Common myeloid progenitor, CD34-positive (primary cell): ENCODE measurements around the gene MIA2.
"Not testable (repeated sequence)": the region's sequence is repeated elsewhere in the genome, so short reads cannot be mapped to it uniquely, and the experiment has no call there.

Source experiments
- CTCF ChIA-PET: fragments of 350-600 bp; sonication (Branson Sonifier 250); formaldehyde crosslinking; loops from one replicate; lab custom pipeline; 2021; ENCODE audit warnings: antibody characterized with exemption; lab: Charles Lee
- POLR2A ChIA-PET: fragments of 350-600 bp; sonication (Branson Sonifier 250); formaldehyde crosslinking; loops from one replicate; lab custom pipeline; 2021; ENCODE audit warnings: antibody characterized with exemption; lab: Charles Lee
- DNase-seq, 3 donors: peaks; one replicate each; pipeline versions ENCODE4 v3.0.0 to v3.0.0-alpha.2; 2013
- H3K27ac ChIP-seq, 2 experiments: 1 replicate in 1 of 2; 2 replicates in 1 of 2; pipeline ENCODE4 v1.7.0; 2013; ENCODE audit warnings: inconsistent platforms in 2 of 2, low read length in 2 of 2, mild to moderate bottlenecking in 2 of 2, low read depth in 1 of 2, moderate library complexity in 1 of 2; ENCODE audit not compliant: severe bottlenecking in 2 of 2, insufficient read depth in 1 of 2, poor library complexity in 1 of 2
- H3K27me3 ChIP-seq, 5 experiments: replicated peaks in 2 of 5; 1 replicate in 3 of 5; 2 replicates in 2 of 5; pipeline versions ENCODE4 v1.6.1 to v1.7.0; 2013; ENCODE audit warnings: low read length in 4 of 5, mild to moderate bottlenecking in 2 of 5, moderate library complexity in 2 of 5, inconsistent platforms in 1 of 5; ENCODE audit not compliant: insufficient read depth in 5 of 5, control insufficient read depth in 4 of 5
- H3K36me3 ChIP-seq, 4 experiments: 1 replicate in 2 of 4; 2 replicates in 2 of 4; pipeline versions ENCODE4 v1.6.1 to v1.7.0; 2013; ENCODE audit warnings: low read length in 3 of 4, control low read depth in 1 of 4, mild to moderate bottlenecking in 1 of 4; ENCODE audit not compliant: control insufficient read depth in 4 of 4, insufficient read depth in 4 of 4
- H3K4me1 ChIP-seq, 4 experiments: 1 replicate in 3 of 4; 2 replicates in 1 of 4; pipeline versions ENCODE4 v1.6.1 to v1.7.1; 2013; ENCODE audit warnings: low read length in 3 of 4, mild to moderate bottlenecking in 3 of 4, control low read depth in 1 of 4, inconsistent platforms in 1 of 4, moderate library complexity in 1 of 4; ENCODE audit not compliant: control insufficient read depth in 4 of 4, insufficient read depth in 4 of 4; ENCODE audit errors: control extremely low read depth in 1 of 4
- H3K4me3 ChIP-seq, 7 experiments: 1 replicate in 4 of 7; 2 replicates in 3 of 7; pipeline versions ENCODE4 v1.5.1 to v1.7.0; 2013; ENCODE audit warnings: mild to moderate bottlenecking in 7 of 7, low read length in 6 of 7, moderate library complexity in 6 of 7, inconsistent platforms in 2 of 7, low read depth in 2 of 7, control low read depth in 1 of 7; ENCODE audit not compliant: insufficient read depth in 4 of 7, control insufficient read depth in 1 of 7; ENCODE audit errors: extremely low read depth in 1 of 7
- H3K9me3 ChIP-seq, 5 experiments: 1 replicate in 4 of 5; 2 replicates in 1 of 5; pipeline versions ENCODE4 v1.6.1 to v1.7.1; 2013; ENCODE audit warnings: low read length in 4 of 5, mild to moderate bottlenecking in 2 of 5, inconsistent platforms in 1 of 5, low read depth in 1 of 5, moderate library complexity in 1 of 5; ENCODE audit not compliant: control insufficient read depth in 4 of 5, insufficient read depth in 2 of 5; ENCODE audit errors: control extremely low read depth in 1 of 5
- WGBS: methylation state at CpG from one replicate; pipeline ENCODE4 v1.1.5; 2013; ENCODE audit not compliant: insufficient coverage; 5-methylcytosine and 5-hydroxymethylcytosine counted together

MIA2 gene

GRCh38 chr14:39268393-39268792 lies 34.7 kb downstream of the MIA2 start:
- peak overlapping the region in 1 of 2 experiments; percentile 99 for H3K27ac ChIP-seq
- H3K4me3 ChIP-seq, result peak overlapping the region in 6 of 7 experiments; percentile 89 to 97 (median 94)
- peaks cover 2 to 13% (median 6%) of the 10 kb centered on the region in 5 experiments for H3K9me3 ChIP-seq
- ChIA-PET CTCF (interaction anchor here (1.1 to 2.5 kb wide), 3 partner anchors 12 to 37 kb away, joined by 3 to 5 read pairs (median 4); no protein-coding TSS in a partner anchor), POLR2A (interaction anchor here (0.9 kb wide), 1 partner anchor 163 kb away, joined by 3 read pairs; no protein-coding TSS in a partner anchor)
- H3K27me3 ChIP-seq, result no peaks in the 10 kb centered on the region
- peak; percentile 10 to 68 (median 45) for DNase-seq
- 0% methylated on average over 2 of the region's 2 CpGs for WGBS
- peaks cover 0 to 3% (median 0%) of the 10 kb centered on the region in 4 experiments for H3K36me3 ChIP-seq
- peaks cover 10 to 42% (median 32%) of the 10 kb centered on the region in 4 experiments for H3K4me1 ChIP-seq

GRCh38 chr14:39272918-39273317 lies 39.2 kb downstream of the MIA2 start:
- Histone ChIP-seq H3K4me3 (no peak overlapping the region), H3K27me3 (no peaks in the 10 kb centered on the region), H3K9me3 (peaks cover 2 to 14% (median 6%) of the 10 kb centered on the region in 5 experiments), H3K4me1 (peaks cover 5 to 23% (median 17%) of the 10 kb centered on the region in 4 experiments), H3K36me3 (peaks cover 0 to 3% (median 0%) of the 10 kb centered on the region in 4 experiments), H3K27ac (no peak overlapping the region)
- DNase-seq, result no peak
- ChIA-PET POLR2A (no interaction called here), CTCF (no interaction called here)
- WGBS, result no CpG with 5 or more reads among the region's 1 CpG

- no peaks in the 10 kb centered on the region for H3K27me3 ChIP-seq
- peaks cover 0 to 14% (median 8%) of the 10 kb centered on the region in 4 experiments for H3K36me3 ChIP-seq
- H3K9me3 ChIP-seq, result peaks cover 2 to 14% (median 6%) of the 10 kb centered on the region in 5 experiments
- H3K27ac ChIP-seq, result no peak overlapping the region
- no peak overlapping the region for H3K4me3 ChIP-seq
- peaks cover 0 to 2% (median under 1%) of the 10 kb centered on the region in 4 experiments for H3K4me1 ChIP-seq
- ChIA-PET POLR2A (no interaction called here), CTCF (interaction anchor here (0.8 kb wide), 1 partner anchor 19 kb away, joined by 3 read pairs; no protein-coding TSS in a partner anchor)
- DNase-seq, result no peak
- WGBS, result 100% methylated on average over 3 of the region's 5 CpGs
Observed at GRCh38 chr14:39275395-39275794, 41.7 kb downstream of the MIA2 start.

- Histone ChIP-seq H3K4me3 (no peak overlapping the region), H3K27me3 (no peaks in the 10 kb centered on the region), H3K27ac (no peak overlapping the region), H3K36me3 (peaks cover 1 to 14% (median 9%) of the 10 kb centered on the region in 4 experiments), H3K9me3 (peaks cover 2 to 14% (median 6%) of the 10 kb centered on the region in 5 experiments), H3K4me1 (peaks cover 0 to 2% (median 0%) of the 10 kb centered on the region in 4 experiments)
- POLR2A ChIA-PET, result no interaction called here
- CTCF ChIA-PET, result no interaction called here
- WGBS, result 100% methylated on average over 1 of the region's 1 CpG
- no peak for DNase-seq
Observed at GRCh38 chr14:39276005-39276404, 42.3 kb downstream of the MIA2 start.

- no peak overlapping the region for H3K27ac ChIP-seq
- H3K27me3 ChIP-seq, result no peaks in the 10 kb centered on the region
- WGBS, result no CpG with 5 or more reads among the region's 2 CpGs
- peaks cover 4 to 14% (median 13%) of the 10 kb centered on the region in 4 experiments for H3K36me3 ChIP-seq
- ChIA-PET CTCF (no interaction called here), POLR2A (no interaction called here)
- peaks cover 0 to 2% (median 0%) of the 10 kb centered on the region in 4 experiments for H3K4me1 ChIP-seq
- DNase-seq, result no peak
- no peak overlapping the region for H3K4me3 ChIP-seq
- peaks cover 2 to 11% (median 3%) of the 10 kb centered on the region in 5 experiments for H3K9me3 ChIP-seq
Observed at GRCh38 chr14:39276579-39277114, 42.9 kb downstream of the MIA2 start.

GRCh38 chr14:39279515-39279914 lies 45.8 kb downstream of the MIA2 start:
- DNase-seq, result no peak
- Histone ChIP-seq H3K9me3 (peaks cover 0 to 2% (median 0%) of the 10 kb centered on the region in 5 experiments), H3K36me3 (peaks cover 7 to 35% (median 24%) of the 10 kb centered on the region in 4 experiments), H3K4me3 (no peak overlapping the region), H3K27me3 (no peaks in the 10 kb centered on the region), H3K4me1 (peaks cover 0 to 2% (median 0%) of the 10 kb centered on the region in 4 experiments), H3K27ac (no peak overlapping the region)
- ChIA-PET POLR2A (interaction anchor here (0.6 kb wide), 1 partner anchor 103 kb away, joined by 3 read pairs; no protein-coding TSS in a partner anchor), CTCF (no interaction called here)
- WGBS, result 100% methylated on average over 2 of the region's 3 CpGs

- H3K4me1 ChIP-seq, DNase-seq, H3K27ac ChIP-seq, H3K27me3 ChIP-seq, POLR2A ChIA-PET, CTCF ChIA-PET, H3K9me3 ChIP-seq, H3K4me3 ChIP-seq: not testable (repeated sequence)
- no CpG with 5 or more reads among the region's 3 CpGs for WGBS
- peaks cover 7 to 35% (median 24%) of the 10 kb centered on the region in 4 experiments for H3K36me3 ChIP-seq
Observed at GRCh38 chr14:39280678-39281077, 47.0 kb downstream of the MIA2 start.
